ENCODE measurements around the gene VDR.
A peak's percentile ranks its signal among the peaks of the same experiment; 100 is the strongest.
"Not testable (repeated sequence)": the region's sequence is repeated elsewhere in the genome, so short reads cannot be mapped to it uniquely, and the experiment has no call there.

Gene VDR

DNA sequence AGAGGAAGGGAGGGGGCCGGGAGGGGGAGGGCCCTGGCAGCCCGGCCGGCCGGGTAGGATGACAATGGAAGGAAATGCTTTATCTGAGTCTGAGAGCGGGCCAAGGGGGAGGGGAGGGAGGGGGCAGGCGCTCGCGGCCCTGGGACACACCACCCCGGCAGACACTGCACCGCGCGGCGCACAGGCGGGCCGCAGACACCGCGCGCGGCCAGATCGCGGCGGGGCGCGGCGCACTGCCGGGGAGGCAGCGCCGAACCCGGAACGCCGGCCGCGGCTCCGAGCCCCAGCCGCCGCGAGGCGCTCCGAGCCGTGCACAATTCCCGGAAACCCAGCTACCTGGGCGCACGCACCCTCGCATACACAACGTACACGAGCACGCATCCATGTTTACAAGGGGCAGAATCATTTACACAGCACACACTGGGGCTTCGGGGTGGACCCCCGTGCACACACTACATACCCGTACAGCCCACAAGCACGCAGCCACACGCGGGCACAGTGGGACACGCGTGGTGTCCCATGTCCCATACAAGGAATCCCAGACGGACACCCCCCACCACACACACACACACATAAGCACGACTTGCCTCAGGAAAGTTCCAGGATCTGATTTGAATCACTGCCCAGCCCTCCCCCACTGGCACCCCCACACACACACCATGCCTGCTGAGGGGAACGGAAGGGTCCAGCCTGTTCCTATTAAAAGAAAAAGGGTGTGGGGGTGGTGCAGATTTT is 84.7 kb downstream of the VDR start, which contains the start of gene HDAC7:
Gene HDAC7, minus strand, starts transcription at position 8 of the 735 bp plus-strand sequence. CDS start 118 bp downstream, outside the sequence.
- TF ChIP-seq, protein P1, sequence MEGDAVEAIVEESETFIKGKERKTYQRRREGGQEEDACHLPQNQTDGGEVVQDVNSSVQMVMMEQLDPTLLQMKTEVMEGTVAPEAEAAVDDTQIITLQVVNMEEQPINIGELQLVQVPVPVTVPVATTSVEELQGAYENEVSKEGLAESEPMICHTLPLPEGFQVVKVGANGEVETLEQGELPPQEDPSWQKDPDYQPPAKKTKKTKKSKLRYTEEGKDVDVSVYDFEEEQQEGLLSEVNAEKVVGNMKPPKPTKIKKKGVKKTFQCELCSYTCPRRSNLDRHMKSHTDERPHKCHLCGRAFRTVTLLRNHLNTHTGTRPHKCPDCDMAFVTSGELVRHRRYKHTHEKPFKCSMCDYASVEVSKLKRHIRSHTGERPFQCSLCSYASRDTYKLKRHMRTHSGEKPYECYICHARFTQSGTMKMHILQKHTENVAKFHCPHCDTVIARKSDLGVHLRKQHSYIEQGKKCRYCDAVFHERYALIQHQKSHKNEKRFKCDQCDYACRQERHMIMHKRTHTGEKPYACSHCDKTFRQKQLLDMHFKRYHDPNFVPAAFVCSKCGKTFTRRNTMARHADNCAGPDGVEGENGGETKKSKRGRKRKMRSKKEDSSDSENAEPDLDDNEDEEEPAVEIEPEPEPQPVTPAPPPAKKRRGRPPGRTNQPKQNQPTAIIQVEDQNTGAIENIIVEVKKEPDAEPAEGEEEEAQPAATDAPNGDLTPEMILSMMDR (IDR thresholded peaks at IDR 0.05; ENCODE audit: low read depth, low read length, missing control alignments), result no peak
- H3K4me3 ChIP-seq (ENCODE audit: low read depth, low read length), result peak within 1 kb of the TSS; percentile 63
- DNase-seq (ENCODE audit: low read depth), result no peak

DNA sequence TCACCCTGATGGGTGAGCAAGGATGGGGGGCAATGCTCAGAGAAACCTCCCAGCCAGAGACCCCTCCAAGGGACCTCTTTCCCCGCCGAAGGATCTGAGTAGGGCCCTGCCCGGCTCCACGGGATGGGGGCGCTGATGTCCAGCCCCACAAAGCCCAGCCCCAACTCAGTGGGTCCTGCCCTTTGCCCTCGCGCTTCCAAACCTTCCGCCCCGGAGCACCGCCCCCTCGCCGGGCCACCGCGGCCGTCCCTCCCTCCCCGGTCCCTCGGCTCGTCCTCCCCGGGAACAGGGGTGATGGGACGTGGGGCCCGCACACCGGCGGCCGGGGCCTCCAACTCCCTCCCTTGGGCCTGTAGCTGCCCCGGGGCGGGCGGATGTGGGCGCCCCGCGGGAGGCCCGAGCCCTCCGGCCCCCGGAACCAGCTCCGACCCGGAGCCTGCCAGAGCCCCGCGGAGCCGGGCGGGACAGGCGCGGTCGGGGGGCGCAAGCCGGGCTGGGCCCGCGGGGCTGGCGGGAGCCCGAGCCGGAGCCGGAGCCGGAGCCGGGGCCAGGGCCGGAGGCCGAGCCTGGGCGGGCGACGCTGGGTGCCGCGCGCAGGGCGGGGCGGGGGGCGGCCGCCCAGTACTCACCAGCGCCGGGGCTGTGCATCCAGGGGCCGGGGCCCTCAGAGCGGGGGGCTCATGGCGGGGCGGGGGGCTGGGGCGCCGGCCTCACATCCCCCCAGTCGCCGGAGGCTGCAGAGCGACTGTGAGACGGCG is 85.5 kb downstream of the VDR start:
- peak overlapping the region; percentile 63 for H3K4me3 ChIP-seq (ENCODE audit: low read depth, low read length)
- DNase-seq (ENCODE audit: low read depth), result no peak
- TF ChIP-seq, protein P1 (IDR thresholded peaks at IDR 0.05; ENCODE audit: low read depth, low read length, missing control alignments), result no peak

DNA sequence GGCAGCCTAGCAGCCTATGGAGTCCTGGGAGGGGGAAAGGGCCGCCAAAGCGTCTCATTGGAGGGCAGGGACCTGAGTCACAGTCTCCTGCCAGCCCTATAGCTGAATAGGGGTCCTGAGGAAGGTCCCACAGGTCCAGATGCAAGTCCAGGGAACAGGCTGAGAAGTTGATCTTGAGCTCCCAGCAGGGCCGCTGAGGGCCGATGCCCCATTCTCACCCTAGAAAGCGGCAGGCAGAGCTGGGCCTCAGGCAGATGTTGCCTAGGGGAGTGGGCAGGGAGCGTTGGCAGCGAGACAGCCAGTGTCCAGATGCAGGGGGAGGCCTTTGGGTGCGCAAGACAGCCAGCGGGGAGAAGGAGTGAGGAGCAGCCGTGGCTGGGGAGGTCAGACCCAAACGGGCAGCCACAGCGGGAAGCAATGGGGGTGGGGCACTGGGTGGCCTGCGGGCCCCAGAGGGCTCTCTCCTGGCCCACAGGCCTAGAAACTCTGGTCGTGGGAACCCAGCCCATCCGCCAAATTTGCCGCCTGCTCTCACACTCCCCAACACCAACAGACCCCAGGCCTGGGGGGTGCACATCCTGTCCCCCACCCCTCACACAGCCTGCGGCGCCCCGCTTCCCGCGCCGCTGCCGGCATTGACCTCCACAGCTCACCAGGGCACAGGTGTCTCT is 86.2 kb downstream of the VDR start:
- TF ChIP-seq, protein P1 (IDR thresholded peaks at IDR 0.05; ENCODE audit: low read depth, low read length, missing control alignments), result no peak
- peak overlapping the region; percentile 63 for H3K4me3 ChIP-seq (ENCODE audit: low read depth, low read length)
- no peak for DNase-seq (ENCODE audit: low read depth)

GRCh38 chr12:47818007-47818376 is 86.8 kb downstream of the VDR start:
- no peak overlapping the region; the same call in 1 of the 2 replicates for H3K4me3 ChIP-seq (ENCODE audit: low read depth, low read length)
- TF ChIP-seq, protein P1 (IDR thresholded peaks at IDR 0.05; ENCODE audit: low read depth, low read length, missing control alignments), result no peak
- DNase-seq (ENCODE audit: low read depth), result no peak

GRCh38 chr12:47817272-47818006 is 87.4 kb downstream of the VDR start:
- no peak for DNase-seq (ENCODE audit: low read depth)
- H3K4me3 ChIP-seq (ENCODE audit: low read depth, low read length), result no peak overlapping the region
- TF ChIP-seq, protein P1 (IDR thresholded peaks at IDR 0.05; ENCODE audit: low read depth, low read length, missing control alignments), result no peak

DNA sequence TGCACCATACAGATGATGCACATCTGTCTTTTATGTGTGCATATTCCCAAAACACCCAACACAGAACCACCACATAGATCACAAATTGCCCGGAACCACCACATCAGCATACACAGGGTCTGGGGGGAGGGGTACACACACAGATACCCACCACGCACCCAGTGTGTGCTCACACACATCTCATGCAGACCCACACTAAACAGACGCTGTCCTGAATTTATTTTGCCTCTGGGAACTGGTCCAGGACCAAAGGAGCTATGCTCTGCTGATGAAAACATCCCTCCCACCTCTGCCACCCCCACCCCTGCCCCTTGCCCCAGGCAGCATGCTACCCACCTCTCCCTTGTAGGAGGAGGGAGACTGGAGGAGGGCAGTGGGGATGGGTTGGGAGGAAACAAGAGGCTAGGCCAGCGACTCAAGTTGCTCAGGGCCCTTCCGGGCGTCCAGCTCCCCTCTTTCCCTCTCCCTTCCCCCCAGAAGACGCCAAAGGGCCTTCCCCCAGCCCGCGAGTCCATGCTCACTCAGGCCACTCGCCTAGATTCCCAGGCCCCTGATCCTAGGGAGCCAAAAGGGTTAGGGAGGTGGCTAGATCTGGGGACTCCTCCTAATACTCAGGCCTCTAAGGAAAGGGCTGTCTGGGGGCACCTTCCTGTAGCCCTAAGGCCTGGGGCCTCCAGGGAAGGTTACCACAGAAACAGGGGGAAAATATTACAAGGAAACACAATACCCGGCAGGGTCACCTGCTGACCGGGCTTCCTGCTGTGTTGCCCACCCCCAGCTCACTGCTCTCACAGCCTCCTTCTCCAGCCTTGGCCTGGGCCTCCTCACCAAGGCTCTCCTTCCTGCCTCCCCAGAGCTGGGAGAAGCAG is 88.2 kb downstream of the VDR start:
- TF ChIP-seq, protein P1 (IDR thresholded peaks at IDR 0.05; ENCODE audit: low read depth, low read length, missing control alignments), result no peak
- no peak for DNase-seq (ENCODE audit: low read depth)
- no peak overlapping the region for H3K4me3 ChIP-seq (ENCODE audit: low read depth, low read length)

GRCh38 chr12:47815447-47815846 is 89.3 kb downstream of the VDR start:
- DNase-seq (ENCODE audit: low read depth); H3K4me3 ChIP-seq (ENCODE audit: low read depth, low read length): not testable (repeated sequence)
